ENCODE measurements around the gene VAMP2.

Gene VAMP2

GRCh38 chr17:8117367-8117979, 45.3 kb downstream of the VAMP2 start:
- H3K4me2 ChIP-seq (ENCODE audit: low read depth, low read length, poor library complexity, severe bottlenecking) = peak overlapping the region; percentile 93
- no peaks in the 10 kb centered on the region for H3K36me3 ChIP-seq (ENCODE audit: insufficient read depth, low read length)
- no peaks in the 10 kb centered on the region for H3K79me2 ChIP-seq (ENCODE audit: insufficient read depth, low read length)
- TF ChIP-seq, protein P1, sequence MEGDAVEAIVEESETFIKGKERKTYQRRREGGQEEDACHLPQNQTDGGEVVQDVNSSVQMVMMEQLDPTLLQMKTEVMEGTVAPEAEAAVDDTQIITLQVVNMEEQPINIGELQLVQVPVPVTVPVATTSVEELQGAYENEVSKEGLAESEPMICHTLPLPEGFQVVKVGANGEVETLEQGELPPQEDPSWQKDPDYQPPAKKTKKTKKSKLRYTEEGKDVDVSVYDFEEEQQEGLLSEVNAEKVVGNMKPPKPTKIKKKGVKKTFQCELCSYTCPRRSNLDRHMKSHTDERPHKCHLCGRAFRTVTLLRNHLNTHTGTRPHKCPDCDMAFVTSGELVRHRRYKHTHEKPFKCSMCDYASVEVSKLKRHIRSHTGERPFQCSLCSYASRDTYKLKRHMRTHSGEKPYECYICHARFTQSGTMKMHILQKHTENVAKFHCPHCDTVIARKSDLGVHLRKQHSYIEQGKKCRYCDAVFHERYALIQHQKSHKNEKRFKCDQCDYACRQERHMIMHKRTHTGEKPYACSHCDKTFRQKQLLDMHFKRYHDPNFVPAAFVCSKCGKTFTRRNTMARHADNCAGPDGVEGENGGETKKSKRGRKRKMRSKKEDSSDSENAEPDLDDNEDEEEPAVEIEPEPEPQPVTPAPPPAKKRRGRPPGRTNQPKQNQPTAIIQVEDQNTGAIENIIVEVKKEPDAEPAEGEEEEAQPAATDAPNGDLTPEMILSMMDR (conservative IDR thresholded peaks at IDR 0.05; ENCODE audit: low read length) = no peak
- no peak for TF ChIP-seq EZH2phosphoT487 (IDR thresholded peaks at IDR 0.05; ENCODE audit: borderline replicate concordance)
- H3K4me3 ChIP-seq (ENCODE audit: low read length, poor library complexity, severe bottlenecking) = peak overlapping the region; percentile 91
- H3K9me2 ChIP-seq (replicated peaks; ENCODE audit: low read depth, low read length) = no peaks in the 10 kb centered on the region
- H3F3A ChIP-seq (ENCODE audit: low read depth) = peaks cover 15% of the 10 kb centered on the region
- no peaks in the 10 kb centered on the region for H3K9me3 ChIP-seq (ENCODE audit: insufficient read depth, low read depth, low read length)
- peaks cover 8% of the 10 kb centered on the region for H3K27me3 ChIP-seq (ENCODE audit: insufficient read depth, low read length, poor library complexity, severe bottlenecking)
- H3K4me1 ChIP-seq (ENCODE audit: insufficient read depth, low read length, poor library complexity, severe bottlenecking) = peaks cover 15% of the 10 kb centered on the region
- H3K9ac ChIP-seq (ENCODE audit: low read depth, low read length, poor library complexity, severe bottlenecking) = peak overlapping the region; percentile 65
- H2AFZ ChIP-seq (ENCODE audit: low read length) = peak overlapping the region; percentile 94
- no peaks in the 10 kb centered on the region for H4K20me1 ChIP-seq (ENCODE audit: insufficient read depth, low read length, poor library complexity, severe bottlenecking)

- H3K9ac ChIP-seq (ENCODE audit: low read depth, low read length, poor library complexity, severe bottlenecking) = no peak overlapping the region
- H3K4me1 ChIP-seq (ENCODE audit: insufficient read depth, low read length, poor library complexity, severe bottlenecking) = peaks cover 12% of the 10 kb centered on the region
- no peak overlapping the region for H3K4me3 ChIP-seq (ENCODE audit: low read length, poor library complexity, severe bottlenecking)
- peaks cover 14% of the 10 kb centered on the region for H3K27me3 ChIP-seq (ENCODE audit: insufficient read depth, low read length, poor library complexity, severe bottlenecking)
- H3K9me3 ChIP-seq (ENCODE audit: insufficient read depth, low read depth, low read length) = no peaks in the 10 kb centered on the region
- no peaks in the 10 kb centered on the region for H3K79me2 ChIP-seq (ENCODE audit: insufficient read depth, low read length)
- no peak overlapping the region for H3K4me2 ChIP-seq (ENCODE audit: low read depth, low read length, poor library complexity, severe bottlenecking)
- peaks cover 15% of the 10 kb centered on the region for H3F3A ChIP-seq (ENCODE audit: low read depth)
- no peaks in the 10 kb centered on the region for H4K20me1 ChIP-seq (ENCODE audit: insufficient read depth, low read length, poor library complexity, severe bottlenecking)
- H3K36me3 ChIP-seq (ENCODE audit: insufficient read depth, low read length) = no peaks in the 10 kb centered on the region
- H3K9me2 ChIP-seq (replicated peaks; ENCODE audit: low read depth, low read length) = no peaks in the 10 kb centered on the region
- TF ChIP-seq, protein P1 (conservative IDR thresholded peaks at IDR 0.05; ENCODE audit: low read length) = no peak
- no peak for TF ChIP-seq EZH2phosphoT487 (IDR thresholded peaks at IDR 0.05; ENCODE audit: borderline replicate concordance)
- H2AFZ ChIP-seq (ENCODE audit: low read length) = no peak overlapping the region
These were observed 46.0 kb downstream of the VAMP2 start for GRCh38 chr17:8116776-8117175.

DNA sequence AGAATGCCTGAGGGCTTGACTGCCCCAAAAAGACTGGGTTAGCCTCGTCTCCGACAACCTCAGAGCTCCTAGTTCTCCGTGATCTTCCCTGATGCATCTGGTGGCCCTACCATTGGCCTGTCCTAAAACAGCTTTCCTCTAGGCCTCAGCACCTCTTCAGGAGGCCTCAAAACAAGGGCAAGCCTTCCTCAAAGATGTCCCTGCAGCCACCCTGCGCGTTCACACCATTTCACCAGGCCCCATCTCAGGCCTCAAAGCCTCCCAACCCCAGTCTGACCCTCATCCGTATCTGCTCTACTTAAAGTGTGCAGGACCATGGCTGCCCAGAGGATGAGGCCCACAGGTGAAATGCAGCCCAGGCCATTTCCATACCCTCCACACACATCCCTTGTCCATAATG, 51.8 kb downstream of the VAMP2 start:
- Histone ChIP-seq H4K20me1 (ENCODE audit: insufficient read depth, low read length, poor library complexity, severe bottlenecking) (no peaks in the 10 kb centered on the region), H3K9ac (ENCODE audit: low read depth, low read length, poor library complexity, severe bottlenecking) (no peak overlapping the region), H3K79me2 (ENCODE audit: insufficient read depth, low read length) (no peaks in the 10 kb centered on the region), H2AFZ (ENCODE audit: low read length) (no peak overlapping the region), H3K36me3 (ENCODE audit: insufficient read depth, low read length) (no peaks in the 10 kb centered on the region), H3K4me2 (ENCODE audit: low read depth, low read length, poor library complexity, severe bottlenecking) (no peak overlapping the region), H3K9me2 (replicated peaks; ENCODE audit: low read depth, low read length) (no peaks in the 10 kb centered on the region), H3K4me1 (ENCODE audit: insufficient read depth, low read length, poor library complexity, severe bottlenecking) (peaks cover 3% of the 10 kb centered on the region), H3F3A (ENCODE audit: low read depth) (no peaks in the 10 kb centered on the region), H3K27me3 (ENCODE audit: insufficient read depth, low read length, poor library complexity, severe bottlenecking) (peaks cover 14% of the 10 kb centered on the region), H3K4me3 (ENCODE audit: low read length, poor library complexity, severe bottlenecking) (no peak overlapping the region), H3K9me3 (ENCODE audit: insufficient read depth, low read depth, low read length) (no peaks in the 10 kb centered on the region)
- TF ChIP-seq, protein P1 (conservative IDR thresholded peaks at IDR 0.05; ENCODE audit: low read length) = no peak
- no peak for TF ChIP-seq EZH2phosphoT487 (IDR thresholded peaks at IDR 0.05; ENCODE audit: borderline replicate concordance)

Measured in Loucy (cell line).